Measurements from ENCODE around the gene LCT.
"Not testable (repeated sequence)": the region's sequence is repeated elsewhere in the genome, so short reads cannot be mapped to it uniquely, and the experiment has no call there.

Gene LCT

DNA sequence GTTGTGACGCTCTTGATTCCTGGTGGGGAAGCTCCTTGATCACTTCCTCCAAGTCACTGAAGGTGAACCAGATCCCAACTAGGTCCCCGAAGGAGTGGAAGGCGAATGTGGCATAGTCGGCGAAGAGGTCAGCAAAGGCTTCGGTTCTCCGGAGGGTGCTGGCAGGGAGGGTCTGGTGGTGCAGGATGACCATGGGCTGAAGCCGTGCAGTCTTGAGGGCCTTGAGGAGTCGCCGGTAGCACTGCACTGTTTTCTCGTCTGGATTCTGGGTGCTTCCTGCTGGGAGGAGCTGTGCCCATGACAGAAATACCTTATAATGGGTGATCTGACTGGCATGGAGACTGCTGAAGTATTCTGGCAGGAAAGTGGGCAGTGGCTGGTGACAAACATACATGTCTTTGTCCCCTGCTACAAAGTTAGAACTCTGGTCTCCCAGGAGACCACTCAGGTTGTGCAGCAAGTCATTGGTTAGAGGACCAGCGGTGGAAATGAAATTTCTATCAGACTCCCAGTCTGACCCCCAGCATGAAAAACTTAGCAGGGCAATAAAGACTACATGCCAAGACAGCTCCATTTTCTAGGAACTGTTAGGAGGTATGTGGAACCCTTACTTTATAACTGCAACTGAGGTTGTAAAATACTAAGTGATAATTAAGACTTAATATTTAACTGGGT, at the start of gene LCT:
LCT (minus strand) TSS at position 589 of the 675 bp plus-strand sequence; CDS start at position 574, 15 bp downstream.
- no peak for DNase-seq

- DNase-seq: no peak
These were observed 48.7 kb upstream of the LCT start for GRCh38 chr2:135885709-135886108.

- no peak for DNase-seq
These were observed 45.4 kb upstream of the LCT start for GRCh38 chr2:135882415-135882814.

DNA sequence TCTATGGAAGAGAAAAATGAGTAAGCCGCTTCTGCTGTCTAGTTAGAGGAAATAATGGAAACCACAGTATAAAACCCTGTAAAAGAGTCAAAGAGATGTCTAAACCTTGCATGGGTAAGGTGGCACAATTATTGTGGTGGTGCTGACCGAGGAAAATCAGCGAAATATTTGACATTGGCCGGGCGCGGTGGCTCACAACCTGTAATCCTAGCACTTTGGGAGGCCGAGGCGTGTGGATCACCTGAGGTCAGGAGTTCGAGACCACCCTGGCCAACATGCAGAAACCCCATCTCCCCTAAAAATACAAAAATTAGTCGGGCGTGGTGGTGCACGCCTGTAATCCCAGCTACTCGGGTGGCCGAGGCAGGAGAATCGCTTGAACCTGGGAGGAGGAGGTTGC, 39.8 kb upstream of the LCT start:
- DNase-seq: not testable (repeated sequence)

GRCh38 chr2:135876066-135876711, 39.2 kb upstream of the LCT start, which contains the start of gene MCM6:
Gene MCM6 (minus strand): TSS chr2:135876443. CDS start chr2:135876365, 78 bp downstream.
- DNase-seq: peak; percentile 100

DNA sequence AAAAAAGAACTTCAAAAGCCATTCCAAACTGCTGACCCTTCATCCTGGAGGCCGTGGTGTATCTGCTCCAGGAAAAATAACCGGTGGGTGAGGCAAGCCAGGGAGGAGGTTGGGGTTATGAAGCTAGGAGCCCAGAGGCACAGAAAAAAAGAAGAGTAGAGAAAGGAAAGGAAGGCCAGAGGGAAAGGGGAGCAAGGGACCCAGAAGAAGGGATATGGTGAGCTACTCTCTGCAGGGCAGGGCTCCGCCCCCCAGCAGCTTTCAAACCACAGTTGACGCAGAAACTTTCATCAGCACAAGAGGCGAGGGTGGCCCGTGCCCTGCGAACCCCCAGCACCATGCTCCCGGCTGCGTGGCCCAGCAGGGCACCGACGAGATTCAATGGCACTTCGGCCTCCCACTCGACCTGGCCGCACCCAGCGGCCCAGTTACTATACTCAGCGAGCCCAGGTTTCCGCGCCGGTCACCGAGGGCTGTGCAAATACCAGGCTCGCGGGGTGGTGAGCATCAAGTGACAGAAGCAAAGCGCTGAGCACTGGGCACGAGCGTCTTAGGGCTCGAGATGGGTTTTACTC, 38.6 kb upstream of the LCT start:
- peak; percentile 84 for DNase-seq

DNA sequence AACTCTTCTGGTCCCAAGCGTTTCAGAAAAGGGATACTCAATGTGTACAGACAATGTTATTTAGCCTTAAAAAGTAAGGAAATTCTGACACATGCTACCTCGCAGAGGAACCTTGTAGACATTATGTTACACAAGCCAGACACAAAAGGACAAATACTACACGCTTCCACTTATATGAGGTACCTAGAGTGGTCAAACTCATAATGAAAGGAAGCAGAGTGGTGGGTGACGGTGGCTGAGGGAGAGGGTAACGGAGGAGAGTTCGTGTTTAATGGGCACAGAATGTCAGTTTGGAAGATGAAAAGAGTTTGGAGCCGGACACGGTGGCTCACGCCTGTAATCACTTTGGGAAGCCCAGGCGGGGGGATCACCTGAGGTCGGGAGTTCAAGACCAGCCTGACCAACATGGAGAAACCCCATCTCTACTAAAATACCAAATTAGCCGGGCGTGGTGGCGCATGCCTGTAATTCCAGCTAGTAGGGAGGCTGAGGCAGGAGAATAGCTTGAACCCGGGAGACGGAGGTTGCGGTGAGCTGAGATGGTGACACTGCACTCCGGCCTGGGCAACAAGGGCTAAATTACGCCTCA, 37.9 kb upstream of the LCT start:
- no peak for DNase-seq

DNA sequence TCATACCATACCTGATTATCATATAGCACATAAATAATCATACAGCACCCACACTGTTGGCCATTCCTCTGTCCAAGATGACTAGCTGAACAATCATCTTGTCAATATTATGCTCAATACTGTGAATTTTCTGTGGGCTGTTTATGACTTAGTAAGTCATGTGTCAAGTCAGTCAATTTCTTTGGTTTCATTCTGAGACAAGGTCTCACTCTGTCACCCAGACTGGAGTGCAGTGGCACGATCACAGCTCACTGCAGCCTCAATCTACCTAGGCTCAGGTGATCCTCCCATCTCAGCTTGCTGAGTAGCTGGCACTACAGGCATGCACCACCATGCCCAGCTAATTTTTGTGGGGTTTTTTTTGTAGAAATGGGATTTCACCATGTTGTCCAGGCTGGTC, 33.6 kb upstream of the LCT start:
- no peak for DNase-seq

DNA sequence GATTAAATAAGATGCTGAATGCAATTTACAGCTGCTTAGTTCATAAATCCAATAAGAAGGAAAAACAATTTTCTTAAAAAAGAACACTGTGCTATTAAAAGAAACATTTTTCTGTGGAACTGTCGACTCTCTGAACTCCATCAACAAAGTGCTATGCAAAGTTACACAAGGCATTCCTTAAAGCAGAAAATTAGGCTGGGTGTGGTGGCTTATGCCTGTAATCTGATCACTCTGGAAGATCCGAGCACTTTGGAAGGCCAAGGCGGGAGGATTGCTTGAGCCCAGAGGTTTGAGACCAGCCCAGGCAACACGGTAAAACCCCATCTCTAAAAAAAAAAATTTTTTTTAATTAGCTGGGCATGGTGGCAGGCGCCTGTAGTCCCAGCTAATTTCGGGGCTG, 26.2 kb upstream of the LCT start:
- DNase-seq: no peak

DNA sequence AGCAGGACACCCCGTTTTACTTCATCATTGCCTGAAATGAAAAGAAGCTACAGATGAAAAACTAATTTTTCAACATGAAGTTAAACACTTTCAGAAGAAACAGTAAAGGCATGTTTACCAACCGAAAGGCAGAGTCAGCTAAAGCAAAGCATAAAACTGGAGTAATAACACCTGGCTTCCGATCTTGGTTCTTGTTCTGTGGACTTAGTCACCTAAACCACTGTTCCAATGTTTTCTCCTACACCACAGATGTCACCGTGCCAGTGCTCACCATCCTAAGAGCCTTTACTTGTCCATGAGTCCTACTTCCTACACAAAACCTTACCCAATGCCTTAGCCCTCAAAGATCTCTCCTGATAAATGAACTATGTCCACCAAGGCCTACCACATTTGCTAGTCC, 25.7 kb upstream of the LCT start:
- DNase-seq: no peak

DNA sequence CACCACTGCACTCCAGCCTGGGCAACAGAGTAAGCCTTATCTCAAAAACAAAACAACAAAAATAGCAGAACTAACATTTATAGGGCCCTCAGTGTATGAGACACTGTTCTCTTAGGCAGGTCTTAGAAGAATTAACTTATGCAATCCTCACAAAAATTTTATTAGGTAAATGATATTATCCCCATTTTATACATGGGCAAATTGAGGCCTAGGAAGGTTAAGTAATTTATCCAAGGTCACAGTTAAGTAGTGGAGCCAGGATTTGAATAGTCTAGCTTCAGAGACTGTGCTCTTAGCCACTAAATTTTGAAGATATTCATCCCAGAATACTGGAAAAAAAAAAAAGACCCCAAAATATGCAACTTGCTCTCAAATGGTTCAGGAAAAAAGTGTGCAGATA, 16.4 kb upstream of the LCT start:
- no peak for DNase-seq

DNA sequence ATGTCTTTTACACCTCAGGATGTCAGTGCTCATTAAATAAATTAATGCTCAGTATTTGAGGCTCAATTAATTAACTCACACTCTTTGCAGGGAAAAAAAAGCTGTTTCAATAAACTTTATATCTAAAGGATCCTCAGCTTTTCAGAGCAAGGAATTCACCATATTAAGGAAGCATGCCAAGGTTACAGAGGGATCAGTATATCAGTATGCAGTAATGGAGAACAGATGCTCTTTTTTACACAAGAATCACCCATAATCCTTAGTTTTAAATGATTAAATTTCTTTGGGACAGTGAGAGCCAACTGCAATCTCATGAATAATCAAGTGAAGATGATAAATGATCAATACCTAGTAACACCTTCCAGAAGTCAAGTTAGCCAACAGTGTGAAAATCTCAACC, 14.9 kb upstream of the LCT start:
- no peak for DNase-seq

GRCh38 chr2:135850892-135851668, 14.1 kb upstream of the LCT start:
- no peak for DNase-seq

GRCh38 chr2:135849087-135849486, 12.1 kb upstream of the LCT start:
- DNase-seq: no peak

DNA sequence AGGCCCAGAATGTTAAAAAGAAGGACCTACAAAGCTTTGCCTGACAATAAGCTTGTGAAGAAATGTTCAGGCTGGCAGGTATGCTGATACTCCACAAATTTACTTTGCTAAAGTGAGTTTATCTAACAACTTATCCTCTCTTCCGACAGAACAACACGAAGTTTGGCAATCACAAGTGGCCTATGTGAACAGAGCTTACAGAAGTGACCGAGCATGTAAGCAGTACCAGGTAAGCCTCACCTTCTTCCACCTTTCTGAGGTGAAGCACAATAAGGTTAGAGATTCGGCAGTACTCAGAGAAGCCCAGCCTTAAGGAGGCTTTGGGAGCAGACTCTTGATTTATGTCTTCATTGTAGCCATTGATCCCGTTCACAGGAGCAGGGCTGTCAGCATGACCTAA, 9.0 kb upstream of the LCT start:
- DNase-seq: no peak

GRCh38 chr2:135845257-135845656, 8.3 kb upstream of the LCT start:
- DNase-seq: no peak

- DNase-seq: no peak
These were observed 7.4 kb upstream of the LCT start for GRCh38 chr2:135844301-135844895.

DNA sequence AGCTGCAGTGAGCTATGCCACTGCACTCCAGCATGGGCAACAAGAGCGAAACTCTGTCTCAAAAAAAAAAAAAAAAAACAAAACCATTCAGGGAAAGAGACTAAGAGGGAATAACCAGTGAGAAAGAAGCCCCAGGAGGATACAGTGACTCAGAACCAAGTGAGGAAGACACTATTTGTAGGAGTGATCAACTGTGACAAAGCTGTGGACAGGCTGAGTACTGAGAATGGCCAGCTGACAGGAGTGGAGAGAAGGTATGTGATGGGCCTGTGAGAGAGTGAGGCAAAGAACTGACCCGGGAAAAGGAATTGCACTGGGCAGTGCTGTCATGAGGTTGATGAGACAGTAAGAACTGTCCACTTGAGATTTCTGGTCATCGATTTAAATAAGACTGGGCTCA, 6.7 kb upstream of the LCT start:
- DNase-seq: no peak

DNA sequence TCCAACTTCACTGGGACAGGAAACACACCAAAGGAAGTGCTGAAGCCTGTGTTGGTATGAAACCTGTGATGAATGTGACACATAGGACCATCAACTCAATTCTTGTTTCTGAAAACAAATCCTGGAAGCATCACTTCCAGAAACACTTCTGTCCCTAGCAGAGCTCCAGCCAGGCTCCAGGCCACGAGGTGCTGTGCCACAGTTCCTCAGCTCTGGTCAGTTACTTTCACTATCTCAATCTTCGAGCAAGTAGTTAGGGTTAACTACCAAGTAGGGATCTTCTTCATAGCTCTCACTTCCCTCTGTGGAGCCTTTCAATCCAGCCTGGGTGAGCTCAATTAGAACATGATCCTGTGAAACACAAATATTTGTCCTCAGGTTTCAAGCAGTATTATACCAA, 3.6 kb upstream of the LCT start:
- no peak for DNase-seq

DNA sequence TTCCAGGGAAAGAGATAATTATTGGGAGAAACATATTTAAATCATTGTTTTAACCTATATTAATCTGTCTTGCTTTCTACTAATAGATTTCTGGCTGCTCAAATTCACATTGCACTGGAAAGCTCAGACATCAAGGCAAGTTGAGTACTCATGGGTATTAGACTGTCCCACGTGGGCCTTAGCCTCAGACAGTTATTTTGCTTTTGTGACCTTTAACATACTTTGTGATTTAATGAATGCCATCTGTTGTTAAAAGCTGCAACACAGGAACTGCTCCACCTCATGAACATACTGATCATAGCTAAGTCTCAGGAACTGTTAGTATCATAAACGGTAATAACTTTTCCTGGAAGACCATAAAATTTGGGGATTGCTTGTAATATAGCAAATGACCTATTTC, 2.7 kb upstream of the LCT start:
- no peak for DNase-seq

DNA sequence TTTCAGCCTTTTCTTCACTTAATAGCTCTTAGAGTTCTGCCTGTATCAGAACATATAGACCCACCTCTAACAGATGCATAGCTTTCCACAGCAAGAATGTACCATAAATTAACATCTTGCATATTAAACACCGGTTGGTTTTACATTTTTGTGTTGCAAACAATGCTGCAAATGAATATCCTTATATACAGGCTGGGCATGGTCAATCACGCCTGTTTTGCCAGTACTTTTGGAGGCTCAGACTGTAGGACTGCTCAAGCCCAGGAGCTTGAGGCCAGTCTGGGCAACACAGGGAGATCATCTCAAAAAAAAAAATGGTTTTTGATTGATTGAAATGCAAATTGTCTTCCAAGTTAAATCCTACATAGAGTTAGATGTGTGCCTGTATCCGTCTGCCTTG, 1.5 kb upstream of the LCT start:
- DNase-seq: no peak

GRCh38 chr2:135832891-135833290, 4.1 kb downstream of the LCT start:
- no peak for DNase-seq
